A549 (cell line): ENCODE data around the gene CENPF.

ENCODE experiments used
- EHMT2 ChIP-seq: fragments of 200-600 bp; sonication (generic); IDR thresholded peaks from 2 replicates; pipeline ENCODE4 v1.6.1; 2016; ENCODE audit warnings: antibody characterized with exemption, low read depth, mild to moderate bottlenecking, moderate library complexity
- EP300 ChIP-seq, 2 experiments: fragments of >200 bp; sonication (Bioruptor Twin); formaldehyde crosslinking; IDR thresholded peaks; 2 replicates in 1 of 2; 3 replicates in 1 of 2; pipeline ENCODE4 v1.6.1; 2016 to 2017
- POLR2A ChIP-seq: IDR thresholded peaks from 2 replicates; pipeline ENCODE4 v1.6.1; 2012; ENCODE audit warnings: mild to moderate bottlenecking, low read length
- SREBF2 ChIP-seq: fragments of 450-650 bp; IDR thresholded peaks from 2 replicates; pipeline ENCODE4 v1.6.1; 2014; ENCODE audit warnings: mild to moderate bottlenecking, moderate library complexity
- TF ChIP-seq, protein P1 (sequence below): fragments of >200 bp; sonication (Bioruptor Twin); formaldehyde crosslinking; IDR thresholded peaks from 3 replicates; pipeline ENCODE4 v1.5.1; 2016
- TF ChIP-seq, protein P2 (sequence below): fragments of 250-450 bp; sonication (Bioruptor Pico); IDR thresholded peaks from 2 replicates; pipeline ENCODE4 v1.5.0; 2021; ENCODE audit warnings: mild to moderate bottlenecking, moderate library complexity, borderline replicate concordance

GRCh38 chr1:214586621-214587020, 16.4 kb upstream of the CENPF start:
- TF ChIP-seq, protein P1, sequence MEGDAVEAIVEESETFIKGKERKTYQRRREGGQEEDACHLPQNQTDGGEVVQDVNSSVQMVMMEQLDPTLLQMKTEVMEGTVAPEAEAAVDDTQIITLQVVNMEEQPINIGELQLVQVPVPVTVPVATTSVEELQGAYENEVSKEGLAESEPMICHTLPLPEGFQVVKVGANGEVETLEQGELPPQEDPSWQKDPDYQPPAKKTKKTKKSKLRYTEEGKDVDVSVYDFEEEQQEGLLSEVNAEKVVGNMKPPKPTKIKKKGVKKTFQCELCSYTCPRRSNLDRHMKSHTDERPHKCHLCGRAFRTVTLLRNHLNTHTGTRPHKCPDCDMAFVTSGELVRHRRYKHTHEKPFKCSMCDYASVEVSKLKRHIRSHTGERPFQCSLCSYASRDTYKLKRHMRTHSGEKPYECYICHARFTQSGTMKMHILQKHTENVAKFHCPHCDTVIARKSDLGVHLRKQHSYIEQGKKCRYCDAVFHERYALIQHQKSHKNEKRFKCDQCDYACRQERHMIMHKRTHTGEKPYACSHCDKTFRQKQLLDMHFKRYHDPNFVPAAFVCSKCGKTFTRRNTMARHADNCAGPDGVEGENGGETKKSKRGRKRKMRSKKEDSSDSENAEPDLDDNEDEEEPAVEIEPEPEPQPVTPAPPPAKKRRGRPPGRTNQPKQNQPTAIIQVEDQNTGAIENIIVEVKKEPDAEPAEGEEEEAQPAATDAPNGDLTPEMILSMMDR = no peak
- TF ChIP-seq EHMT2 = no peak
- no peak for TF ChIP-seq POLR2A
- no peak for TF ChIP-seq EP300 (IDR thresholded peaks at IDR 0.05)
- no peak for TF ChIP-seq SREBF2
- TF ChIP-seq, protein P2, sequence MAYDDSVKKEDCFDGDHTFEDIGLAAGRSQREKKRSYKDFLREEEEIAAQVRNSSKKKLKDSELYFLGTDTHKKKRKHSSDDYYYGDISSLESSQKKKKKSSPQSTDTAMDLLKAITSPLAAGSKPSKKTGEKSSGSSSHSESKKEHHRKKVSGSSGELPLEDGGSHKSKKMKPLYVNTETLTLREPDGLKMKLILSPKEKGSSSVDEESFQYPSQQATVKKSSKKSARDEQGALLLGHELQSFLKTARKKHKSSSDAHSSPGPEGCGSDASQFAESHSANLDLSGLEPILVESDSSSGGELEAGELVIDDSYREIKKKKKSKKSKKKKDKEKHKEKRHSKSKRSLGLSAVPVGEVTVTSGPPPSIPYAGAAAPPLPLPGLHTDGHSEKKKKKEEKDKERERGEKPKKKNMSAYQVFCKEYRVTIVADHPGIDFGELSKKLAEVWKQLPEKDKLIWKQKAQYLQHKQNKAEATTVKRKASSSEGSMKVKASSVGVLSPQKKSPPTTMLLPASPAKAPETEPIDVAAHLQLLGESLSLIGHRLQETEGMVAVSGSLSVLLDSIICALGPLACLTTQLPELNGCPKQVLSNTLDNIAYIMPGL (CRISPR knock-in tag) = no peak
